Purkinje cell (primary cell): ENCODE measurements around the gene HOXA4. TPM values are rescaled to one million over a fixed set of nuclear protein-coding genes. Genes with fewer than 3 reads are reported as not detected.

ENCODE experiments used
- polyA plus RNA-seq: library from polyadenylated mRNA; unstranded; fragments of >200 nt; fragmentation: Nextera tagmentation; gene quantifications from 2 replicates; pipeline ENCODE4 v1.2.1, GENCODE V29; 2014

HOXA4 gene
- polyA plus RNA-seq, result not detected in 2 replicates

DNA sequence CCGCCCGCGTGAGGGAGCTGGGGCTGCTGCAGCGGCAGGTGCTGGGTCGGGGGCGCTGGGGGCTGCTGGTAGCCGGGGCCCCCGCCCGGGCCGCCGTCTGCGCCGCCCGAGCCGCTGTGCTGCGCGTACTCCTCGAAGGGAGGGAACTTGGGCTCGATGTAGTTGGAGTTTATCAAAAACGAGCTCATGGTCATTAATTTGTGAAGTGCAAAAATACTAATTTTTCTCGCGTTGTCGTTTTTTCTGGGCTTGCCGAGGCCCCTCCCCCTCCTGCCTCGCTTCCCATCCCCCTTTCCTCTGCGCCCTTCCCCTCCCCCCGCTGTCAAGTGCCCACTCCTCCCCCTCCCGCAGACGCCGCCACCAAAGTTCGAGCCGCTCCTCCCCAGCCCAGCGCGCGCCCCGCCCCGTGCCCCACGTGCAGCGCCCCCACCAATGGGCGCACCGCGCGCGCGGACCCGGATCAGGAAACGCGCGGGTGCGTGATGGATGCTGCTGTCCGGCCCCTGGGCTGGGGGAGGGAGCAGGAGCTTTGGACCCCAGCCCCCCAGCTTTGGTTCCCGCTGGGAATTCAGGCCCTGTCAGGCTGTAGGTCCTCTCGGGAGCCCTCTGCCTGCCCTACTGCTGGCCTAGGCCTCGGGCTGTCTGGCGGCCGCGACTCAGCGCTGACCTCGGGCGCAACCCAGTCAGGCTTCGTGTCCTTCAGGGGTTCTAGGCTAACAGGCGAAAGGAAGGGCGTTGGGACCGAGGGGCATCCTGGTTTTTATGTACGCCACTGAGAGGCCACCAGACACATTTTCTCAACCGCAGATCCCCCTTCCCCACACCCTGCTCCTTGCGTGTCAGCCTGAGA lies at the start of gene HOXA4:
HOXA4 (minus strand) TSS at position 218 of the 850 bp plus-strand sequence; CDS start at position 194, 24 bp downstream.

DNA sequence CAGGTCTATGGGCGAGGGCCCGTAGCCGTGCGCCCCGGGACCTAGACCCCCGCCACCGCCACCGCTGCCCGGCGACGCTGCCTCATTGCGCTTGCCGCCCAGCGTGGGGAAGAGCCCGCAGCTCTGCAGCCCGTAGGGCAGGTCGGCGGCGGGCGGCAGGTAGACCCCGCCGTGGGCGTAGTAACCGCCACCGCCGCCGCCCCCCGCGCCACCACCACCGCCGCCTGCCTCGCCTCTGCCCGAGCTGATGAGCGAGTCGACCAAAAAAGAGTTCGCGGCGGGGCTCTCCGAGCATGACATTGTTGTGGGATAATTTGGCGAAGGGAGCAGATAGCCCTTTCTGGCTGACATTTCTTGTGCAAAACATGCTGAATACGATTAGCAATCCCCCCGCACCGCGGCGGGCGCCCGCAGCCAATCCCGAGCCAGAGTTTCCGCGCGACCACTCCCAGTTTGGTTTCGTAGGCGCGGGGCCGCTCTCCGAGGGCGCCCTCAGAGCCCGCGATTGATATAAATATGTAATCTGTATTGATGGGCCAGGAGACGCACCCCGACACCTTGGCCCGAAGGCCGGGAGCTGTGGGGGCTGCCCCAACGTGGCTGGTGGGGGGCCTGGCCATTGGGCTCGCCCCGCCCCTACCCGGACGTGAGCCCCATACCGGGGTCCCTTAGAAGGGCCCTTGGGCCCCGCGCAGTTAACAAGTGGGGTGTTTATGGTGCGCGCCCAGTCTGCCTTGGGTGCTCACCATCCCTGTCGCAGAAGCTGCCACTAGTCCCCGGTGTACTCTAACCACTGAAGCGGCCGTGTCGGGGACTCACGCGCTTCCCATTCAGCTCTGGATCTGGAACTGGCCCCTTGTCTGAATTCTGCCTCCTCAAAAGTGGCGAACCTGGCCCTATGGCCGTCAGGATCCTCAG lies 43.7 kb upstream of the HOXA4 start, which contains the start of gene HOXA10:
HOXA10 (minus strand) TSS at position 365 of the 918 bp plus-strand sequence; CDS start at position 351, 14 bp downstream.

DNA sequence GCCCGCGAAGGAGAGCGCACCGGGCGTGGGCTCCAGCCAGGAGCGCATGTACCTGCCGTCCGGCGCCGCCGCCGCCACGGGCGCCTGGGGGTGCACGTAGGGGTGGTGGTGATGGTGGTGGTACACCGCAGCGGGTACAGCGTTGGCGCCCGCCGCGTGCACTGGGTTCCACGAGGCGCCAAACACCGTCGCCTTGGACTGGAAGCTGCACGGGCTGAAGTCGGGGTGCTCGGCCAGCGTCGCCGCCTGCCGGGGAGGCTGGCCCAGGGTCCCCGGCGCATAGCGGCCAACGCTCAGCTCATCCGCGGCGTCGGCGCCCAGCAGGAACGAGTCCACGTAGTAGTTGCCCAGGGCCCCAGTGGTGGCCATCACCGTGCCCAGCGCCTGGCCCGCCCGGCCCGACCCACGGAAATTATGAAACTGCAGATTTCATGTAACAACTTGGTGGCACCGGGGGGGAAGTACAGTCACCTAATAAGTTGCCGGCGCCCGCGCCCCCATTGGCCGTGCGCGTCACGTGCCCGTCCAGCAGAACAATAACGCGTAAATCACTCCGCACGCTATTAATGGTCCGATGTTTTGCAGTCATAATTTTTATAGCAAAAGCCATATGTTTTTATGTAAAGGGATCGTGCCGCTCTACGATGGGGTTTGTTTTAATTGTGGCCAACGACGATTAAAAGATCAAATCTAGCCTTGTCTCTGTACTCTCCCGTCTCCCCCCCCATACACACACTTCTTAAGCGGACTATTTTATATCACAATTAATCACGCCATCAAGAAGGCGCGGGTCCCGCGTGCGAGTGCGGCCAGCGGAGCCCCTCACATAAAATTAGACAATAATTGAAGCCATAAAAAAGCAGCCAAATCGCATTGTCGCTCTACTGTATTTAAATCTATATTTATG lies 34.8 kb upstream of the HOXA4 start, which contains the start of gene HOXA9:
HOXA9 (minus strand) TSS at position 449 of the 907 bp plus-strand sequence; CDS start at position 369, 80 bp downstream.

DNA sequence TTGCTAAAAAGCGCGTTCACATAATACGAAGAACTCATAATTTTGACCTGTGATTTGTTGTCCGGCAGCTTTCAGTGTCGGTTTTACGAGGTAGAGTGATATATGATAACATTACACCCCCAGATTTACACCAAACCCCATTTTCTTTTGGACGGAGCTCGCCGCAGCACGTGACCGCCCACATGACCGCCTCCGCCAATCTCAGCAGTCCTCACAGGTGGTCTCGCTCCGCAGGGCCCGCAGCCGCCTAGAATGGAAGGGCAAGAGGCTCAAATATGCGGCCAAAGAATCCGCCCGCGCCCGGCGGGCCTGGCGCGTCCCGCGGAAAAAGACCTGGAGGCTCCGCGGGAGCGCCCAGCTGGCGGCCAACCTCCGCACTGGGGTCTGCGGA lies 25.9 kb upstream of the HOXA4 start, which contains the start of gene HOXA7:
HOXA7 (minus strand) TSS at position 168 of the 391 bp plus-strand sequence; CDS start at position 38, 130 bp downstream.

DNA sequence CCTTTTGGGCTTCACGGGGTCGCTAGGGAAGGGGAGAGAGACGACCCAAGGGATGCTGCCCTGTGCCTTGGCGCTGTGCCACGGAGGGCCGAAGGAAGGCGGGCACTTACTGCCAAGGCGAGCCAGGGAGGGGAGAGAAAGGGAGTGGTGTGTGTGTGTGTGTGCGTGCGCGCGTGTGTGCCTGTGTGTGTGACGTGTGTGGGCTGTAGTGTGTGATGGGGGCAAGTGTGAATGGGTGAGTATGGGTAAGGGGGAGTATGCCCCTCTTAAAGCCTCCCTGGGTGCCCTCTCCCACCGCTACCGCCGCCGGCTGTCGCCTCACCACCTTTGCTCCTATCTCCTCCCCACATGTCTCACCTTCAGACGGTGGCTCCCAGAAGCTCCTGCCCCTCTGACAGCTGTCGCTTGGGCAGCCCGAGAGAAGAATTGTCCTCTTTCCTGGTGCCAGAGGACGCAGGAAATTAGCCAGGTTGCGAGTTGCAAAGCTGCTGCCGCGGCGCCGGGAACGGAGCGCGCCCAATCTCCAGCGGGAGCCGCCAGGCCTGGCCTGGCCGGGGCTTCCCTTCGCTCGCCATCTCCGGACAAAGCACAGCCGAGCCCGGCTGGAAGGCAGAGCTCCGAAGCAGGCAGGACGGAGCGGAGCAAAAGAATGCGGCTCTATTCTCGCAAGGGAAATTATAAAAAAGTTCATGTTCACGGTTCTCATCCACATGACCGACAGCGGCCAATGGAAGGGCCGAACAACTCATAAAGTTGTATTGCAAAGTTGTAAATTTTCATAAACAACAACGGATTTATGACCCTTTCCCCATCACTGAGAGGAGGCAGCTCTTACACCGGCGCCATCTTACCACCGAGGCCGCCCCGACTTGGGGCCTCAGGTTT lies 21.6 kb upstream of the HOXA4 start, which contains the start of gene HOXA3:
HOXA3 (minus strand) TSS at position 653 of the 885 bp plus-strand sequence. CDS start 41,943 bp downstream, outside the sequence.

DNA sequence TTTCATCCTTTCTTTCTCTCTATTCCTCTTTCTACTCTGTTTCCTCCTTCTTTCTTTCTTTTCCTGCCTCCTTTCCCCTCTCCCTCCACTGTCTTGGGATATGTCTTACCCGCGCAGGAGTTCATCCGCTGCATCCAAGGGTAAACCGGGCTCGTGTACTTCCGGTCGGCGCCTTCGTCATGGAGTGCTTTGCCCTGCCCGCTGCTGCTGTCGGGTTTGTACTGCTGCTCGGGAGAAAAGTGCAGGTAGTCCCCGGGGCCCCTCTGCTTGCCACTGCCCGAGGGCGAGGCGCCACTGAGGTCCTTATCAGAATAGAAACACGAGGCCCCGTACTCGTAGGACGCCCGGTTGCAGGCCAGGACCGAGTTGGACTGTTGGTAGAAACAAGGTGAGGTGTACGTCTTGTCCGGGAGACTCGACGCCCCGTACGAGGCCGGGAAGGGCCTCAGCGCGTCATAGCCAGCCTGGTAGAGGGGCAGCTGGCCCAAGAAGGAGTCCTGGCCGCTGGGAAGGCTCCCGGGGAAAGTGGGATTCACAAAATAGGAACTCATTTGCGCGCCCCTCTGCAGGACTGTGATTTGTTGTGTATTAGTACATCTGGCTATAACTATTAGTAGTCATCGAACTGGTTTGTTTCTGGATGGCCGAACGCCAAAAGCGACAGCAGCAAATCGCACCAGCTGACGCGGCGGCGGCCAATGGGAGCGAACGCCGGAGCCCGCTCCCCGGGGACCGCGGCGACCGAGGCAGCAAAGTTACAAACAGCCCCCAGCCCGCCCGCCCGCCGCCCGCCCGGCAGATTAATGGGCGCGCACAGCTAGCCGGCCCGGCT lies 16.9 kb upstream of the HOXA4 start, which contains the start of gene HOXA6:
HOXA6 (minus strand) TSS at position 576 of the 832 bp plus-strand sequence; CDS start at position 551, 25 bp downstream.

DNA sequence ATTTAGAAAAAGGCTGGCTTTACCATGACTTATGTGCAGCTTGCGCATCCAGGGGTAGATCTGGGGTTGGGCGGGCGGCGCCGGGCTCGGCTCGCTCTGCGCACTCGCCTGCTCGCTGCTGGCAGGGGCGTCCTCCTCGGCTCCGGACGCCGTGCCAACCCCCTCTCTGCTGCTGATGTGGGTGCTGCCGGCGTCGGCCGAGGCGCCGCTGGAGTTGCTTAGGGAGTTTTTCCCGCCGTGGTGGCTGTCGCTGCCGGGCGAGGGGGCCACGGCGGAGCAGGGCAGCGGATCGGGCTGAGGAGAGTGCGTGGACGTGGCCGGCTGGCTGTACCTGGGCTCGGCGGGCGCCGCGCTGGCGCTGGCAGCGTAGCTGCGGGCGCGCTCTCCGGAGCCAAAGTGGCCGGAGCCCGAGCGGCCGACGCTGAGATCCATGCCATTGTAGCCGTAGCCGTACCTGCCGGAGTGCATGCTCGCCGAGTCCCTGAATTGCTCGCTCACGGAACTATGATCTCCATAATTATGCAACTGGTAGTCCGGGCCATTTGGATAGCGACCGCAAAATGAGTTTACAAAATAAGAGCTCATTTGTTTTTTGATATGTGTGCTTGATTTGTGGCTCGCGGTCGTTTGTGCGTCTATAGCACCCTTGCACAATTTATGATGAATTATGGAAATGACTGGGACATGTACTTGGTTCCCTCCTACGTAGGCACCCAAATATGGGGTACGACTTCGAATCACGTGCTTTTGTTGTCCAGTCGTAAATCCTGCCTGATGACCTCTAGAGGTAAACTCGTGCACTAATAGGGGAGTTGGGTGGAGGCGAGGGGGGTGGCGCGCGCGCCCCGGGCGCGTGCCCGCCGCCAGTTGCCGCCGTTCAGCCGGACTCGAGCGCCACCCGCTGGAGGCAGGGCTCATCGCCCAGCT lies 12.7 kb upstream of the HOXA4 start, which contains the start of gene HOXA5:
HOXA5 (minus strand) TSS at position 659 of the 927 bp plus-strand sequence; CDS start at position 585, 74 bp downstream.

DNA sequence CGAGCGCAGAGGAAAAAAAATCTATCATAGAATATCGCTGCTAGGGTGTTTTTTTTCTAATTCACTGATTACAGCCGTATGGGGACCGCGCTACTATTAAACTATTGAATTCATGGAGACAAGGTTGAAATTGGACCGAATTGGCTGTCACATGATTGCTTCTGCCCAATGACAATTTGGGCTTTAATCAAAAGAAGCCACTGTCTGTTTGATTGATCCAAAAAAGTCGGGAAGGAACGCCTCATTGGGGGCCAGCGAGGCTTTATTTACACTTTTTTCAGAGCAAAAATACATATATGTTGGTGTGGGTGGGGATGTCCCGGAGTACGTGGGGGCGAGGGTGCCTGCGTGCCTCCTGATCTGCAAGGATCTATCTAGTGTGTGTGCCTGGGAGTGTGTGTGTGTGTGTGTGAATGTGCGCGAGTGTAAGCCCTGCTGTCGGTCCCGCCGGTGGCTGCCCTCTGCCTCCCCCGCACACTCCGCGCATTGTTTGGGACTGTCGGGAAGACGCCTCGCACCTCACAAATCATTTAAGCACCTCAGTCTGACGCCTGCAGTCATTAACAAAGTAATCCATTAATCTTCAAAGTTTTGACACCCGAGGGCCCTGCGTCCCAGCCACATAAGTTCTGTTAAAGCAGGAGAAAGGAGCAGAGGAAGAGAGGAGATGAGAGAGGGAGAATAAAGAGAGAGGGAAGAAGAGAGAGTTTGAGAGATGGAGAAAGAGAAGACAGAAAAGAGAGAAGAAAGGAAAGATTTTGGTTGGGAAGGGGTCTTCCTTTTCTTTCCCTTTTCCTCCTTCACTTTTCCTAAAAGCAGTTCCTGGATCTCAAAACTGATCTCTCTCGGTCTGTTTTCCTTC lies 27.7 kb downstream of the HOXA4 start, which contains the start of gene HOXA2:
HOXA2 (minus strand) TSS at position 103 of the 862 bp plus-strand sequence. CDS start 183 bp downstream, outside the sequence.

DNA sequence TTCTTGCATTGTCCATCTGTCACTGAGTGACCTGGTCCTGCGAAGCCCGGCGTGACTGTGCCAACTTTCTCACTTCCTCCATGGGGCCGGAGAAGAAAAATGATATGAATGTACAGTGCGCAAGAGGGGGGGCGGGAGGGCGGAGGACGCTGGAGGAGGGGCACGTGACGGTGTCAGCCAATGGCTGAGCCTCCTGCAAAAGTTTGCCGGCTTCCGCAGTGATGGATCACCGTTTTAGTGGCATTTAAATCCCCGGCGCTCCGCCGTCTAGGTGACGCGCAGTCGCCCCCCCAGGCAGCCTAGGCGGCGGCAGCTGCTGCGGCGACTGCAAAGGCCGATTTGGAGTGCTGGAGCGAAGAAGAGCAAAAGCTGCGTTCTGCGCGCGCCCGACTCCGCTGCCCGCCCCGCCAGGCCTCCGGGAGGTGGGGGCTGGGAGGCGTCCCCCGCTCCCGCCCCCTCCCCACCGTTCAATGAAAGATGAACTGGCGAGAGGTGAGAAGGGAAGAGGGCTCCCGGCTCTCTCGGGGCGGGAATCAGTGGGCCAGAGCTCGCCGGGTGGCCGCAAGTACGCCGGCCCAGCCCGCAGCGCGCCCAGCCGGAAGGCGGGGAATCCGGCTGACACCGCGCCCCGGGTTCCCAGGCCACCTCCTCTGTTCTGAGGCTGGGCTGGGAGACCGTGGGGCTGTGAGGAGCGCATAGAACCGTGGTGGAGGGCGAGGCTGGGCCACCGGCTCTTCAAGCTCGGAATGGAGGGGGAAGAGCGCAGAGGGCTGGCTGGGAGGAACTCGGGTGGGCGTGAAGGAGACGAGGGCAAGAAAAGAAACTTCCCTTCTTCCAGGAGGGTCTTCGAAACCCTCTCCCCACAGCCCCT lies 34.4 kb downstream of the HOXA4 start, which contains the start of gene HOXA1:
HOXA1 (minus strand) TSS at position 104 of the 871 bp plus-strand sequence; CDS start at position 16, 88 bp downstream.

Other genes with a start within 250 kb of the HOXA4 start
- not detected in 2 replicates for gene HOXA1, start 34.8 kb downstream of the HOXA4 start, polyA plus RNA-seq
- gene HOXA2, start 28.1 kb downstream of the HOXA4 start, polyA plus RNA-seq, result not detected in 2 replicates
- not detected in 2 replicates for gene HOXA5, start 12.9 kb upstream of the HOXA4 start, polyA plus RNA-seq
- not detected in 2 replicates for gene HOXA6, start 17.0 kb upstream of the HOXA4 start, polyA plus RNA-seq
- gene HOXA3, start 21.8 kb upstream of the HOXA4 start, polyA plus RNA-seq, result not detected in 2 replicates
- gene HOXA7, start 25.9 kb upstream of the HOXA4 start, polyA plus RNA-seq, result not detected in 2 replicates
- not detected in 2 replicates for gene HOXA9, start 34.8 kb upstream of the HOXA4 start, polyA plus RNA-seq
- gene HOXA10, start 43.6 kb upstream of the HOXA4 start, polyA plus RNA-seq, result not detected in 2 replicates
- gene HOXA11, start 54.5 kb upstream of the HOXA4 start, polyA plus RNA-seq, result not detected in 2 replicates
- gene HOXA13, start 69.3 kb upstream of the HOXA4 start, polyA plus RNA-seq, result not detected in 2 replicates
- not detected in 2 replicates for gene EVX1, start 112.0 kb upstream of the HOXA4 start, polyA plus RNA-seq